ENCODE measurements around the gene CHST2.

CHST2 gene

DNA sequence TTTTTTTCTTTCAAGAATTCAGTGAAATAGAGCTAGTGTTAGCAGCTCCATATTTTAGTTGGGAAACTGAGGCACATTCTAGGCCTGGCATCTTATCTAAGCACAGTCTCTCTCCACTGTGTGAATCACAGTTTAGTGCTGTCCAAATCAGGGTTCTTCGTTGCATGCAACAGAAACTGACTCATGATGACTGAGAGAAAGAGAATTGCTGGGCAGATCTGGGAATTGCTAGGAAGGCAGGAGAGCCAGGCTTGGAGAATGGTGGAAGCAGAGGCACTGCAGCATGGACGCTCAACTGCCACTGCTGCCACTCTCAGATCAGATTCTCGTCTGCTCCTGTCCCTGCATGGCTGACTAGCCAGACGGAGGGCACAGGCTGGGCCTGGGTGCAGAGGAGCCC is 40.7 kb upstream of the CHST2 start:
- TF ChIP-seq, protein P1, sequence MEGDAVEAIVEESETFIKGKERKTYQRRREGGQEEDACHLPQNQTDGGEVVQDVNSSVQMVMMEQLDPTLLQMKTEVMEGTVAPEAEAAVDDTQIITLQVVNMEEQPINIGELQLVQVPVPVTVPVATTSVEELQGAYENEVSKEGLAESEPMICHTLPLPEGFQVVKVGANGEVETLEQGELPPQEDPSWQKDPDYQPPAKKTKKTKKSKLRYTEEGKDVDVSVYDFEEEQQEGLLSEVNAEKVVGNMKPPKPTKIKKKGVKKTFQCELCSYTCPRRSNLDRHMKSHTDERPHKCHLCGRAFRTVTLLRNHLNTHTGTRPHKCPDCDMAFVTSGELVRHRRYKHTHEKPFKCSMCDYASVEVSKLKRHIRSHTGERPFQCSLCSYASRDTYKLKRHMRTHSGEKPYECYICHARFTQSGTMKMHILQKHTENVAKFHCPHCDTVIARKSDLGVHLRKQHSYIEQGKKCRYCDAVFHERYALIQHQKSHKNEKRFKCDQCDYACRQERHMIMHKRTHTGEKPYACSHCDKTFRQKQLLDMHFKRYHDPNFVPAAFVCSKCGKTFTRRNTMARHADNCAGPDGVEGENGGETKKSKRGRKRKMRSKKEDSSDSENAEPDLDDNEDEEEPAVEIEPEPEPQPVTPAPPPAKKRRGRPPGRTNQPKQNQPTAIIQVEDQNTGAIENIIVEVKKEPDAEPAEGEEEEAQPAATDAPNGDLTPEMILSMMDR (IDR thresholded peaks at IDR 0.05; ENCODE audit: poor library complexity, severe bottlenecking): no peak
- ATAC-seq (ENCODE audit: low read depth) (peak; percentile 87), DNase-seq (ENCODE audit: low spot score) (no peak)
- Histone ChIP-seq H3K9me3 (ENCODE audit: severe bottlenecking) (no peaks in the 10 kb centered on the region), H3K4me3 (ENCODE audit: severe bottlenecking) (no peak overlapping the region), H3K27ac (ENCODE audit: poor library complexity, severe bottlenecking) (no peak overlapping the region), H3K36me3 (ENCODE audit: low read depth) (no peaks in the 10 kb centered on the region), H3K27me3 (ENCODE audit: insufficient read depth, poor library complexity, severe bottlenecking) (no peaks in the 10 kb centered on the region), H3K4me1 (ENCODE audit: insufficient read depth, poor library complexity, severe bottlenecking) (no peaks in the 10 kb centered on the region)

DNA sequence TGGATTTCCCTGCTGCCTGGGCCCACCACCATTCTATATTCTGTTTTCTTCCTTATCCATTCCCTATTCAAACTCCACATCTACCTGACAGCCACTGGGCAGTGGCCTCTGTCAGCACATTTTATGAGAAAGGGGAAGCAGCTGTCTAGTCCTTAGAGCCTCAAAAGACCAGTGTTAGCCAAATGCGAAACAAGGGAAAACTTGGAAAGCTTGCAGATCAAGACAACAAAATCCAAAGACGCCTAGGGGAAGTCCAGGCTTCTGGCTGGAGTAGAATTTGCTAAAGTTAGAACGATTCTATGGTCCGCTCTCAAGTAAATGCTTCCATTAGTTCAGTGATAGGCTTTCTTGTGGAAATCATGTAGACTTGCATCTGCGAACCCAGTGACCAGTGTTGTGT is 39.4 kb upstream of the CHST2 start:
- Histone ChIP-seq H3K9me3 (ENCODE audit: severe bottlenecking) (no peaks in the 10 kb centered on the region), H3K27me3 (ENCODE audit: insufficient read depth, poor library complexity, severe bottlenecking) (no peaks in the 10 kb centered on the region), H3K36me3 (ENCODE audit: low read depth) (no peaks in the 10 kb centered on the region), H3K4me3 (ENCODE audit: severe bottlenecking) (no peak overlapping the region), H3K27ac (ENCODE audit: poor library complexity, severe bottlenecking) (no peak overlapping the region), H3K4me1 (ENCODE audit: insufficient read depth, poor library complexity, severe bottlenecking) (no peaks in the 10 kb centered on the region)
- DNase-seq (ENCODE audit: low spot score) (no peak), ATAC-seq (ENCODE audit: low read depth) (no peak)
- TF ChIP-seq, protein P1 (IDR thresholded peaks at IDR 0.05; ENCODE audit: poor library complexity, severe bottlenecking): no peak

DNA sequence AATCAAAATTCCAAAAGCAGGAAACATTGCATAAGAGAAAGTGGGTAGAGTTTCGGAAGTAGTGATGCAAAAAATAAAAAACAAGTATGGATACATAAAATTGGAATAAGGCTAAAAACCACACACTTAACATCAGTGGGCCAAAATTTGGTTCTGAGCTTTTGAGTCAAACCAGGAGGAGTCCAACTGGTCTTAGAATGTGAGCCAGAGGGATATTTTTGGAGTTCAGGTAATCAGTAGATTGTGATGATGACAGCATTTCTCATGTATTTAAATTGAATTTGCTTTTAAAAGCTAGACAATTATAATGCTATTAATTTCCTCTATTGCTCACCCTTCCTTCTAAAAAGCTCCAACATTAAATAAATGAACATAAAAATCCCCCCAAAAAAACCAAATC is 38.2 kb upstream of the CHST2 start:
- H3K4me1 ChIP-seq (ENCODE audit: insufficient read depth, poor library complexity, severe bottlenecking): no peaks in the 10 kb centered on the region
- H3K27ac ChIP-seq (ENCODE audit: poor library complexity, severe bottlenecking): no peak overlapping the region
- no peak for ATAC-seq (ENCODE audit: low read depth)
- no peaks in the 10 kb centered on the region for H3K27me3 ChIP-seq (ENCODE audit: insufficient read depth, poor library complexity, severe bottlenecking)
- DNase-seq (ENCODE audit: low spot score): no peak
- H3K36me3 ChIP-seq (ENCODE audit: low read depth): no peaks in the 10 kb centered on the region
- TF ChIP-seq, protein P1 (IDR thresholded peaks at IDR 0.05; ENCODE audit: poor library complexity, severe bottlenecking): no peak
- H3K9me3 ChIP-seq (ENCODE audit: severe bottlenecking): no peaks in the 10 kb centered on the region
- no peak overlapping the region for H3K4me3 ChIP-seq (ENCODE audit: severe bottlenecking)

DNA sequence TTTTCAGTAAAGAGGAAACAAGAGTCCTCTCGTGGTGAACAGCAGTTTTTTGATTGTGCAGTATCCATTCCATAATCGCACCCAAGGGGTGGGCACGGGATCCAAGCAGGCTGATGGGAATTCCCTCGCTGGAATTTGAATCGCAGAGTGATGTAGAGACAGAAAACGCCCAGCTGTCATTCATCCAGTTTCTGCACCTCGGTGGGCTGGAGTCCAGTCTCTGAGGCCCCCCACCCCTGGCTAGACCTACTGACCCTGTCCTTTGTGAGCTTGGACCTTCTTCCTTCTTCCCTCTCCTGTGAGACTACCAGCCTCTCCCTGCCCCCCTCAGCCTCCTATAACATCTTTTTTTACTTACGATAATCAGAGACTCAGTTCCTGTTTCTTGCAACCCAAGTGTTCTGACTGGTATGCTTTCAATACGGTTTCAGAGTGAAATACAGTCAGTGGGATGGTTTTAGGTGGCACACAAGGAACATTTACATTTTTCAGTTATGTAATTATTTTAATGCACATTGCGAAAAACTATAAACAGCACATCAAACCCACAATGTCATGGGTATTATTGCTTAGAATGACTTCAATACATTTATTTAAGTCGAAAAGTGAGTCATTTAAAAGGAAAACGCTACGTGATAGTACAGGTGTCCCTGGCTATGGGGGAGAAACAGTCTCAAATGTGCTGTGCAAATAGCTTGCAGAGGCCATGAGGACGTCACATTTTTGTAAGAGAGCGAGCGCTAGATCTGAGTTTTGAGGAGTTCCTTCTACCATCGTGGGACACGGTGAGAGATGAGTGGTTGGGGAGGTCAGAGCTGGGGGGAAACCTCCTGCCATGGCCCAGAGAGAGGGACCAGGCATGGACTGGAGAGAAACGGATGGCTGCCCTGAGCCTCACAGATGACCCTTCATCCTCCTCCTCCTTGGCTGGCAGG is 37.5 kb upstream of the CHST2 start:
- DNase-seq (ENCODE audit: low spot score) (no peak), ATAC-seq (ENCODE audit: low read depth) (no peak)
- Histone ChIP-seq H3K4me1 (ENCODE audit: insufficient read depth, poor library complexity, severe bottlenecking) (no peaks in the 10 kb centered on the region), H3K27ac (ENCODE audit: poor library complexity, severe bottlenecking) (no peak overlapping the region), H3K9me3 (ENCODE audit: severe bottlenecking) (no peaks in the 10 kb centered on the region), H3K4me3 (ENCODE audit: severe bottlenecking) (no peak overlapping the region), H3K27me3 (ENCODE audit: insufficient read depth, poor library complexity, severe bottlenecking) (no peaks in the 10 kb centered on the region), H3K36me3 (ENCODE audit: low read depth) (no peaks in the 10 kb centered on the region)
- TF ChIP-seq, protein P1 (IDR thresholded peaks at IDR 0.05; ENCODE audit: poor library complexity, severe bottlenecking): no peak

DNA sequence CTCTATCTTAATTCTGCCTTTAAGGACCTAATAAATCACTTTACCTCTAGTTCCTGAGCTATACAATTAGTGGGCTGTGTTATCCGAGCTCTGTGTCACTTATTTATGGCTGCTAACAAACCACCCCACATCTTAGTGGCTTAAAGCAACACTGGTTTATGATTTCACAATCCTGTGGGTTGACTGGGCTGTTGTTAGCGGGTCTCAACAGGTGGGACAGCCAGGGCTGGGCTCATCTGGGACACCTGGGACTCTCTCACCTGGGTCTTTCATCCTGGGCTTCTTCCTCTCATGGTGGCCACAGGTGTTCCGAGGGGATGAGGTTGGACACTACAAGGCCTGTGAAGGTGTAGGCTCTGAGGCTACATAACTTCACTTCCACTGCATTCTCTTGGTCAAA is 35.8 kb upstream of the CHST2 start:
- H3K27me3 ChIP-seq (ENCODE audit: insufficient read depth, poor library complexity, severe bottlenecking): no peaks in the 10 kb centered on the region
- H3K27ac ChIP-seq (ENCODE audit: poor library complexity, severe bottlenecking): no peak overlapping the region
- no peaks in the 10 kb centered on the region for H3K4me1 ChIP-seq (ENCODE audit: insufficient read depth, poor library complexity, severe bottlenecking)
- no peak overlapping the region for H3K4me3 ChIP-seq (ENCODE audit: severe bottlenecking)
- ATAC-seq (ENCODE audit: low read depth) (no peak), DNase-seq (ENCODE audit: low spot score) (no peak)
- no peaks in the 10 kb centered on the region for H3K36me3 ChIP-seq (ENCODE audit: low read depth)
- no peaks in the 10 kb centered on the region for H3K9me3 ChIP-seq (ENCODE audit: severe bottlenecking)
- TF ChIP-seq, protein P1 (IDR thresholded peaks at IDR 0.05; ENCODE audit: poor library complexity, severe bottlenecking): no peak

Data from RWPE2 (cell line).